MCF 10A (cell line): ENCODE results near the gene SEC14L5. TPM values are rescaled to one million over a fixed set of nuclear protein-coding genes. Genes with fewer than 3 reads are reported as not detected.

Source experiments
- BruUV-seq: library from RNA; stranded (reverse); fragments of 400-500 nt; replicated peaks from 2 replicates; lab custom pipeline; 2021; lab: Mats Ljungman, UMichigan
- CTCF ChIA-PET: fragments of 300-600 bp; sonication (Branson Sonifier 250); formaldehyde crosslinking; extraction: SDS; loops from one replicate; lab custom pipeline; 2021; ENCODE audit warnings: antibody characterized with exemption, inconsistent platforms; lab: Yijun Ruan, JAX
- POLR2A ChIA-PET: fragments of 300-600, 350-650 bp; sonication (Branson Sonifier 250); formaldehyde crosslinking; extraction: SDS; loops from one replicate; lab custom pipeline; 2020; ENCODE audit warnings: antibody characterized with exemption, inconsistent platforms; lab: Yijun Ruan, JAX
- DNase-seq: peaks from one replicate; pipeline ENCODE4 v3.0.0-alpha.2; 2018; ENCODE audit not compliant: unreplicated experiment
- H3K27ac Mint-ChIP-seq: one replicate; pipeline ENCODE4 v1.8.0; 2022; ENCODE audit warnings: mild to moderate bottlenecking, low read depth, mixed read lengths; ENCODE audit not compliant: unreplicated experiment
- H3K27me3 Mint-ChIP-seq: one replicate; pipeline ENCODE4 v1.8.0; 2022; ENCODE audit warnings: mixed read lengths; ENCODE audit not compliant: insufficient read depth, unreplicated experiment
- H3K36me3 Mint-ChIP-seq: one replicate; pipeline ENCODE4 v1.8.0; 2022; ENCODE audit warnings: mild to moderate bottlenecking, moderate library complexity, mixed read lengths; ENCODE audit not compliant: insufficient read depth, unreplicated experiment
- H3K4me1 Mint-ChIP-seq: one replicate; pipeline ENCODE4 v1.8.0; 2022; ENCODE audit warnings: mixed read lengths; ENCODE audit not compliant: insufficient read depth, unreplicated experiment
- H3K4me3 Mint-ChIP-seq: one replicate; pipeline ENCODE4 v1.8.0; 2022; ENCODE audit warnings: mild to moderate bottlenecking, moderate library complexity, mixed read lengths; ENCODE audit not compliant: unreplicated experiment
- H3K9me3 Mint-ChIP-seq: one replicate; pipeline ENCODE4 v1.8.0; 2022; ENCODE audit warnings: mixed read lengths; ENCODE audit not compliant: unreplicated experiment
- CTCF ChIP-seq: fragments of 200-600 bp; IDR thresholded peaks from one replicate; pipeline ENCODE4 v1.8.0; 2022; ENCODE audit warnings: antibody characterized with exemption, mild to moderate bottlenecking; ENCODE audit not compliant: unreplicated experiment
- intact Hi-C: fragments of 100-400 bp; cut with micrococcal nuclease; formaldehyde crosslinking; loops from 2 replicates; pipeline ENCODE4 v1.14.1; 2022
- total RNA-seq: library from RNA; stranded (reverse); gene quantifications from 2 replicates; pipeline ENCODE4 v1.2.3, GENCODE V29; 2022

SEC14L5 gene
- total RNA-seq, 1 experiment from 2014 or later = not detected

DNA sequence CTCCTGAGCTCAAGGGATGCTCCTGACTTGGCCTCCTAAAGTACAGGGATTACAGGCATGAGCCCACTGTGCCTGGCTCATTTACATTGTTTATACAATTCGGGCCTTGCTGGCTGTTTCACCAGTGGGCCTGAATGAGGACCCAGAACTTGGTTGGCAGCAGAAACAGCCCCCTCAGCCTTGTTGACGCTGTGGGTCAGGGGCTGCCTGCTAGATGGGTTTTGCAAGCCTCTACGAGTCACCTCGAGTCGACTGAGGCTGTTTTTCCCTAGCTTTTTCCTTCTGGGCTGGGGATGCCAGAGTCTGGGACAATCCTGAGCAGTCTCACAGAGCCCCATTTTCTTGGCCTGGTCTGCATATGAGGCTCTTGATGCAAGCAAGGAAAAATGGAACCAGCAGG, 37.3 kb upstream of the SEC14L5 start:
- H3K27ac Mint-ChIP-seq = no peak overlapping the region
- H3K4me1 Mint-ChIP-seq = peaks cover 44% of the 10 kb centered on the region
- H3K9me3 Mint-ChIP-seq = no peaks in the 10 kb centered on the region
- H3K36me3 Mint-ChIP-seq = peaks cover 52% of the 10 kb centered on the region
- CTCF ChIA-PET = interaction anchor here (0.6 to 1.0 kb wide), 2 partner anchors 10 to 36 kb away, joined by 3 read pairs; no protein-coding TSS in a partner anchor
- no peaks in the 10 kb centered on the region for H3K27me3 Mint-ChIP-seq
- no TSS peak for BruUV-seq
- TF ChIP-seq CTCF = no peak
- H3K4me3 Mint-ChIP-seq = no peak overlapping the region
- DNase-seq = no peak
- POLR2A ChIA-PET = interaction anchor here (4.2 kb wide), 1 partner anchor 15 kb away, joined by 21 read pairs; the partner anchor contains the start of gene PPL
- intact Hi-C loops = no loop called here

DNA sequence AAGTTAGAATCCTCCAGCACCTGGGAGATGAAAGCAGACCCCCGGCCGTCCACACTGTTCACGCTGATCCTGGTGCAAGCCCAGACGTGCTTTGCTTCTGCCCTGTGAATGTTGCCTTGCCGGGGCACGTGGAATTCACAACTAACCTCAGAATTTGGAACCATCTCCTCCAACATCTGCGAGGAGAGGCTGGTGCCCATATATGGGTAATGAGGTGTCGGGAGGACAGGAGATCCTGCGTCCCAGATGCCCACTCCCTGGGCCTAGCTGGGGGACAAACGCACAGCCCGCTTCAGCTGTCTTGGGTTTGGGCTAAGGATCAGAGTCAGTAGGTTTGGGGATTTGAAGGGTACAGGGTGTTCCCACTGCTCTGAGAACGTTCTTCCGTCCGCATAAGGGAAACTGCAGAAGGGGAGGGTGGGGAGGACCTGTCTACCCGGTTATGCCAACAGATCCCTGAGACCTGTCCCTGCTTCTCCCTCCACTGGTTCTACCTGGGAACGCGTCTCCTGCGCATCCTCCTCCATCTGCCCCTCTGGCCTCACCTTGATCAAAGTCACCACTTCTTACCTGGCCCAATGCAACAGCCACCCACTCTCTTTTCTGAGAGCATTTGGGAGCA, 35.3 kb upstream of the SEC14L5 start:
- CTCF ChIA-PET = interaction anchor here (1.1 to 1.3 kb wide), 2 partner anchors 13 to 33 kb away, joined by 7 to 8 read pairs; no protein-coding TSS in a partner anchor
- no peak for TF ChIP-seq CTCF
- no peaks in the 10 kb centered on the region for H3K27me3 Mint-ChIP-seq
- H3K4me1 Mint-ChIP-seq = peaks cover 39% of the 10 kb centered on the region
- no peaks in the 10 kb centered on the region for H3K9me3 Mint-ChIP-seq
- POLR2A ChIA-PET = interaction anchor here (1.2 to 4.2 kb wide), 4 partner anchors 11 to 22 kb away, joined by 3 to 21 read pairs (median 6); partner anchors contain the start of gene PPL
- BruUV-seq = no TSS peak
- H3K36me3 Mint-ChIP-seq = peaks cover 63% of the 10 kb centered on the region
- H3K27ac Mint-ChIP-seq = peak overlapping the region; percentile 77
- intact Hi-C loops = no loop called here
- peak; percentile 25 for DNase-seq
- peak overlapping the region; percentile 36 for H3K4me3 Mint-ChIP-seq

- no peaks in the 10 kb centered on the region for H3K9me3 Mint-ChIP-seq
- CTCF ChIA-PET = no interaction called here
- no TSS peak for BruUV-seq
- POLR2A ChIA-PET = interaction anchor here (0.8 to 1.0 kb wide), 2 partner anchors 11 kb away, joined by 3 to 5 read pairs; no protein-coding TSS in a partner anchor
- DNase-seq = no peak
- intact Hi-C loops = no loop called here
- no peaks in the 10 kb centered on the region for H3K27me3 Mint-ChIP-seq
- H3K27ac Mint-ChIP-seq = no peak overlapping the region
- H3K36me3 Mint-ChIP-seq = peaks cover 65% of the 10 kb centered on the region
- TF ChIP-seq CTCF = no peak
- H3K4me1 Mint-ChIP-seq = peaks cover 39% of the 10 kb centered on the region
- no peak overlapping the region for H3K4me3 Mint-ChIP-seq
Observed at GRCh38 chr16:4923853-4924252, 34.3 kb upstream of the SEC14L5 start.

GRCh38 chr16:4924593-4925292, 33.4 kb upstream of the SEC14L5 start:
- peaks cover 66% of the 10 kb centered on the region for H3K36me3 Mint-ChIP-seq
- intact Hi-C loops = no loop called here
- peaks cover 44% of the 10 kb centered on the region for H3K4me1 Mint-ChIP-seq
- H3K27ac Mint-ChIP-seq = peak overlapping the region; percentile 87
- H3K4me3 Mint-ChIP-seq = peak overlapping the region; percentile 63
- DNase-seq = peak; percentile 54
- no TSS peak for BruUV-seq
- POLR2A ChIA-PET = interaction anchor here (1.1 to 3.6 kb wide), 2 partner anchors 11 to 18 kb away, joined by 4 to 19 read pairs; no protein-coding TSS in a partner anchor
- TF ChIP-seq CTCF = no peak
- no peaks in the 10 kb centered on the region for H3K9me3 Mint-ChIP-seq
- H3K27me3 Mint-ChIP-seq = no peaks in the 10 kb centered on the region
- CTCF ChIA-PET = interaction anchor here (0.6 to 2.5 kb wide), 2 partner anchors 11 to 73 kb away, joined by 3 to 9 read pairs; no protein-coding TSS in a partner anchor
